ENCODE measurements around the gene UBE2J2. TPM values are rescaled to one million over a fixed set of nuclear protein-coding genes. Genes with fewer than 3 reads are reported as not detected.

Gene UBE2J2
- total RNA-seq, 1 donor from 2014 or later: 52.0 TPM

DNA sequence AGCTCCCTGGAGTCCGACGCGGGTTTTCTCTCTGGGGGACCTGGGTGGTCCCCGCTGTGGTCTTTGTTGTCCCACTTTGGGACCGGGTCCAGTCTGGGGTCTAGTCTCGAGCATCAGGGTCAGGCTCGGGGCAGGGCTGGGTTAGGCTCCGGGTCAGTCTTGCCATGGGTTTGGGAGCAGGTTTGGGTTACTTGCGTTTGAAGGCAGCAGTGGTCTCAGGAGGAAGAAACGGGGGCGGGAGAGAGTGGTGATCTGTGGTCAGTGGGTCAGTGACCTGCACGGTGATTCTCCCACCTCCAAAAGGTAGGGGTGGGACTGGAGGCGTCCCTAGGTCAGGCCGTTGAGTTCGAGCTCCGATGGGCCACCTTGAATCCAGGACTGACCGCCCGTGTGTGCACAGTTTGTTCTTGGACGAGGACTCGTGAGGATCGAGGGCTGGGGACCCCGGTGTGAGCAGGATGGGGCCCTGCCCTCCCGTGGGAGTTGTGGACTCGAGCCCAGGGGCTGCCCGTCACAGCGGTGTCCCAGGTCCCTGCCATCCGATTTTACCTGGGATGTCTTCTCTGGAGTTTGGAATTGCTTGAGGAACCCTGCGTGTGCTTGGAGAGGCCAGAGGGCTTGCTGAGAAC is 39.4 kb downstream of the UBE2J2 start:
- Mint-ChIP-seq H3K36me3 (ENCODE audit: low read depth) (peaks cover 7% of the 10 kb centered on the region), H3K4me1 (ENCODE audit: low read depth) (peaks cover 37% of the 10 kb centered on the region), H3K9me3 (ENCODE audit: low read depth) (no peaks in the 10 kb centered on the region), H3K27me3 (ENCODE audit: low read depth) (no peaks in the 10 kb centered on the region), H3K27ac (ENCODE audit: unreplicated experiment) (no peak overlapping the region), H3K4me3 (ENCODE audit: unreplicated experiment) (peak overlapping the region; percentile 63)
- no peak for TF ChIP-seq CTCF (IDR thresholded peaks at IDR 0.05)
- no peak for DNase-seq (ENCODE audit: low spot score)

DNA sequence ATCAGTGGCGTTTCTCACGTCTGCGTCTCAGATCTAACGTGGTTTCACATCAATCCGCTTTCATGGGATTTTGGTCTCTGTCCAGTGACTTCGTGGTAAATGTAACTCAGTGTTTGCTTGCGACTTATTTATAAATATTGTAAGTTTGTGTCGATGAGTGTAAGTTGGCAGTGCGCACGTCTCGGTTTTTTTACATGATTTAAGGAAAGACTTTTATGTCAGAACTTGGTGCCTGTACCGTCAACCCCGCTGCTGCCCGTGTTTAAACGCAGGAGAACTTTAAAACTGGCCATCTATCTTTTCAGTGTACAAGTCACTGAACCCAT is 40.1 kb downstream of the UBE2J2 start:
- peaks cover 37% of the 10 kb centered on the region for H3K4me1 Mint-ChIP-seq (ENCODE audit: low read depth)
- H3K27ac Mint-ChIP-seq (ENCODE audit: unreplicated experiment): no peak overlapping the region
- DNase-seq (ENCODE audit: low spot score): no peak
- H3K36me3 Mint-ChIP-seq (ENCODE audit: low read depth): peaks cover 7% of the 10 kb centered on the region
- TF ChIP-seq CTCF (IDR thresholded peaks at IDR 0.05): no peak
- no peaks in the 10 kb centered on the region for H3K9me3 Mint-ChIP-seq (ENCODE audit: low read depth)
- H3K4me3 Mint-ChIP-seq (ENCODE audit: unreplicated experiment): peak overlapping the region; percentile 63
- H3K27me3 Mint-ChIP-seq (ENCODE audit: low read depth): no peaks in the 10 kb centered on the region

DNA sequence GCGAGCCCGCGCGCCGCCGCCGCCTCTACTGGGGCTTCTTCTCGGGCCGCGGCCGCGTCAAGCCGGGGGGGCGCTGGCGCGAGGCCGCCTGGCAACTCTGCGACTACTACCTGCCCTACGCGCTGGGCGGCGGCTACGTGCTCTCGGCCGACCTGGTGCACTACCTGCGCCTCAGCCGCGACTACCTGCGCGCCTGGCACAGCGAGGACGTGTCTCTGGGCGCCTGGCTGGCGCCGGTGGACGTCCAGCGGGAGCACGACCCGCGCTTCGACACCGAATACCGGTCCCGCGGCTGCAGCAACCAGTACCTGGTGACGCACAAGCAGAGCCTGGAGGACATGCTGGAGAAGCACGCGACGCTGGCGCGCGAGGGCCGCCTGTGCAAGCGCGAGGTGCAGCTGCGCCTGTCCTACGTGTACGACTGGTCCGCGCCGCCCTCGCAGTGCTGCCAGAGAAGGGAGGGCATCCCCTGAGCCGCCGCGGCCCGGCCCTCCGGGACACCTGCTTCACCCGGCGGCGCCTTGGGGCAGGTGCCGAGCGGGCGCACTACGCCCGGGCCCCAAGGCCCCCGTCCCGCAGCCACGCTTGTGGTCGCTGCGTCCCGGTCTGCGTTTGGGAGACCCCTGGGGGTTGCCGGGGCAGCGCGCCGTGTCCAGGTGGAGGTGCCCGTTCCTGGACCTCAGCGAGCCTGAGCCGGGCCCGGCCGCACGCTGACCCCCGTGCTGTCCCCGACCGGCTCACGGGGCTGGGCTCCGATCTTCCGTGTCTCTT is 40.7 kb downstream of the UBE2J2 start:
- Mint-ChIP-seq H3K27ac (ENCODE audit: unreplicated experiment) (no peak overlapping the region), H3K4me3 (ENCODE audit: unreplicated experiment) (peak overlapping the region; percentile 63), H3K27me3 (ENCODE audit: low read depth) (no peaks in the 10 kb centered on the region), H3K36me3 (ENCODE audit: low read depth) (peaks cover 7% of the 10 kb centered on the region), H3K9me3 (ENCODE audit: low read depth) (no peaks in the 10 kb centered on the region), H3K4me1 (ENCODE audit: low read depth) (peaks cover 37% of the 10 kb centered on the region)
- DNase-seq (ENCODE audit: low spot score): no peak
- no peak for TF ChIP-seq CTCF (IDR thresholded peaks at IDR 0.05)

DNA sequence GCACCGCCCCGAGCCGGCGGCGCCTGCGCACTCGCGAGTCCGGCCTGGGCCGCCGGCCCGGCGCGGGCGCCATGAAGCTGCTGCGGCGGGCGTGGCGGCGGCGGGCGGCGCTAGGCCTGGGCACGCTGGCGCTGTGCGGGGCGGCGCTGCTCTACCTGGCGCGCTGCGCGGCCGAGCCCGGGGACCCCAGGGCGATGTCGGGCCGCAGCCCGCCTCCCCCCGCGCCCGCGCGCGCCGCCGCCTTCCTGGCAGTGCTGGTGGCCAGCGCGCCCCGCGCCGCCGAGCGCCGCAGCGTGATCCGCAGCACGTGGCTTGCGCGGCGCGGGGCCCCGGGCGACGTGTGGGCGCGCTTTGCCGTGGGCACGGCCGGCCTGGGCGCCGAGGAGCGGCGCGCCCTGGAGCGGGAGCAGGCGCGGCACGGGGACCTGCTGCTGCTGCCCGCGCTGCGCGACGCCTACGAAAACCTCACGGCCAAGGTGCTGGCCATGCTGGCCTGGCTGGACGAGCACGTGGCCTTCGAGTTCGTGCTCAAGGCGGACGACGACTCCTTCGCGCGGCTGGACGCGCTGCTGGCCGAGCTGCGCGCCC is 41.4 kb downstream of the UBE2J2 start, which contains the start of gene B3GALT6:
TSS of gene B3GALT6 (plus strand) at position 30 of the 588 bp plus-strand sequence. CDS start at position 72, 42 bp downstream.
- Mint-ChIP-seq H3K36me3 (ENCODE audit: low read depth) (peaks cover 7% of the 10 kb centered on the region), H3K27me3 (ENCODE audit: low read depth) (no peaks in the 10 kb centered on the region), H3K4me1 (ENCODE audit: low read depth) (peaks cover 35% of the 10 kb centered on the region), H3K27ac (ENCODE audit: unreplicated experiment) (peak within 1 kb of the TSS; percentile 86), H3K9me3 (ENCODE audit: low read depth) (no peaks in the 10 kb centered on the region), H3K4me3 (ENCODE audit: unreplicated experiment) (peak within 1 kb of the TSS; percentile 91)
- no peak for TF ChIP-seq CTCF (IDR thresholded peaks at IDR 0.05)
- no peak for DNase-seq (ENCODE audit: low spot score)

- H3K27me3 Mint-ChIP-seq (ENCODE audit: low read depth): no peaks in the 10 kb centered on the region
- no peaks in the 10 kb centered on the region for H3K9me3 Mint-ChIP-seq (ENCODE audit: low read depth)
- peaks cover 32% of the 10 kb centered on the region for H3K4me1 Mint-ChIP-seq (ENCODE audit: low read depth)
- H3K36me3 Mint-ChIP-seq (ENCODE audit: low read depth): peaks cover 7% of the 10 kb centered on the region
- peak within 1 kb of the TSS; percentile 91 for H3K4me3 Mint-ChIP-seq (ENCODE audit: unreplicated experiment)
- TF ChIP-seq CTCF (IDR thresholded peaks at IDR 0.05): no peak
- peak; percentile 99 for DNase-seq (ENCODE audit: low spot score)
- peak within 1 kb of the TSS; percentile 86 for H3K27ac Mint-ChIP-seq (ENCODE audit: unreplicated experiment)
Observed at GRCh38 chr1:1231400-1232207, 42.0 kb downstream of the UBE2J2 start, which contains the start of gene SDF4. SDF4 (minus strand) TSS chr1:1232001; CDS start chr1:1228772, 3,229 bp downstream.

Measured in chondrocyte (in vitro differentiated cells).